Lower leg skin (tissue), 4 donors: ENCODE data around the gene PTPRN2. TPM values are rescaled to one million over a fixed set of nuclear protein-coding genes. Genes with fewer than 3 reads are reported as not detected.

Experiments used
- DNase-seq, 2 donors: peaks; one replicate each; pipeline ENCODE4 v3.0.0-alpha.2; 2019; ENCODE audit warnings: low spot score in 2 of 2
- H3K4me3 ChIP-seq: fragments of 200-600 bp; sonication (generic); 2 replicates; pipeline ENCODE4 v1.5.1; 2017; ENCODE audit warnings: mild to moderate bottlenecking, low read depth; ENCODE audit not compliant: poor library complexity, severe bottlenecking
- POLR2A ChIP-seq, 2 donors: fragments of 450-650 bp; IDR thresholded peaks; one replicate each; pipeline ENCODE4 v1.6.1; 2016 to 2017; ENCODE audit warnings: antibody characterized with exemption in 2 of 2, mild to moderate bottlenecking in 1 of 2, moderate library complexity in 1 of 2
- WGBS, 2 donors: methylation state at CpG; one replicate each; pipeline ENCODE4 v1.1.5; 2018; 5-methylcytosine and 5-hydroxymethylcytosine counted together
- intact Hi-C: fragments of 100-400 bp; cut with DNase I; formaldehyde crosslinking; loops from one replicate; pipeline ENCODE4 v1.15.0; 2023; ENCODE audit warnings: low total_unique reads
- total RNA-seq, 4 donors: library from RNA; depleted of rRNA; stranded (reverse); fragments of >200 nt; gene quantifications; one replicate each; pipeline ENCODE4 v1.1.0, GENCODE V29; 2016
- TF ChIP-seq, protein P1 (sequence below), 3 donors: fragments of 450-650 bp; IDR thresholded peaks; one replicate each; pipeline ENCODE4 v1.5.1; 2016; ENCODE audit warnings: antibody characterized with exemption in 3 of 3, mild to moderate bottlenecking in 3 of 3, moderate library complexity in 2 of 3

Gene PTPRN2
- total RNA-seq, 4 donors from 2014 or later, result 0.11 to 1.6 (median 0.92) TPM

DNA sequence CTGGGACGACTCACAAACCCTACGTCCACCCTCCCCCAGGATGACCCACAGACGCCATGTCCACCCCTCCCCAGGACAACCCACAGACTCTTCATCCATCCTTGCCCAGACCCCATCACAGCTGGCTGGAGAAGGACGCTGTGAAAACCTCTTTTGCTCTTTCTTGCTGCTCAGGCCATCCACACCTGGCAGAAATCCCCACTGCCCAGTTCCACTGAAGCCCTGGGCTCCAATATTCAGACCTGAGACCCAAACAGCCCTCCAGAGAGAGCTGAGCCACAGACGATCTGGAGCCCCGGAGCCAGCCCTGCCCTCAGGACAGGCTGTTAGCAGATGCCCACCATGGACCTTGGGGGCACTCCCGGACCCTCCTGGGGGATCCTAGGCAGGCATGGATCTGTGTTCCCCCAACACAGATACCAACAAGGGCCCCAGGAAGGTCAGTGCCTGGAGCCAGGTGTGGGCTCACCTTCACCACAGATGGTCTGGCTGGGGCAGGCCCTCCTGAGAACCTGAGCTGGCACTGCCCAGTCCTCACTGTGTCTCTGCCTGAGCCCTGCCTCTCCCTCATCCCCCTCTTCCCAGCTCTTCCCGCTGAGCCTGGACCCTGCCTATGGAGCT, 226.2 kb downstream of the PTPRN2 start:
- 77 to 80% methylated on average over 6 to 8 of the region's 8 CpGs for WGBS, 2 donors
- intact Hi-C loops, result no loop called here
- no peak overlapping the region for H3K4me3 ChIP-seq
- DNase-seq, result peak in 1 of 2 donors; percentile 50
- TF ChIP-seq, protein P1, sequence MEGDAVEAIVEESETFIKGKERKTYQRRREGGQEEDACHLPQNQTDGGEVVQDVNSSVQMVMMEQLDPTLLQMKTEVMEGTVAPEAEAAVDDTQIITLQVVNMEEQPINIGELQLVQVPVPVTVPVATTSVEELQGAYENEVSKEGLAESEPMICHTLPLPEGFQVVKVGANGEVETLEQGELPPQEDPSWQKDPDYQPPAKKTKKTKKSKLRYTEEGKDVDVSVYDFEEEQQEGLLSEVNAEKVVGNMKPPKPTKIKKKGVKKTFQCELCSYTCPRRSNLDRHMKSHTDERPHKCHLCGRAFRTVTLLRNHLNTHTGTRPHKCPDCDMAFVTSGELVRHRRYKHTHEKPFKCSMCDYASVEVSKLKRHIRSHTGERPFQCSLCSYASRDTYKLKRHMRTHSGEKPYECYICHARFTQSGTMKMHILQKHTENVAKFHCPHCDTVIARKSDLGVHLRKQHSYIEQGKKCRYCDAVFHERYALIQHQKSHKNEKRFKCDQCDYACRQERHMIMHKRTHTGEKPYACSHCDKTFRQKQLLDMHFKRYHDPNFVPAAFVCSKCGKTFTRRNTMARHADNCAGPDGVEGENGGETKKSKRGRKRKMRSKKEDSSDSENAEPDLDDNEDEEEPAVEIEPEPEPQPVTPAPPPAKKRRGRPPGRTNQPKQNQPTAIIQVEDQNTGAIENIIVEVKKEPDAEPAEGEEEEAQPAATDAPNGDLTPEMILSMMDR (IDR thresholded peaks at IDR 0.05), result no peak
- TF ChIP-seq POLR2A (IDR thresholded peaks at IDR 0.05), result no peak

DNA sequence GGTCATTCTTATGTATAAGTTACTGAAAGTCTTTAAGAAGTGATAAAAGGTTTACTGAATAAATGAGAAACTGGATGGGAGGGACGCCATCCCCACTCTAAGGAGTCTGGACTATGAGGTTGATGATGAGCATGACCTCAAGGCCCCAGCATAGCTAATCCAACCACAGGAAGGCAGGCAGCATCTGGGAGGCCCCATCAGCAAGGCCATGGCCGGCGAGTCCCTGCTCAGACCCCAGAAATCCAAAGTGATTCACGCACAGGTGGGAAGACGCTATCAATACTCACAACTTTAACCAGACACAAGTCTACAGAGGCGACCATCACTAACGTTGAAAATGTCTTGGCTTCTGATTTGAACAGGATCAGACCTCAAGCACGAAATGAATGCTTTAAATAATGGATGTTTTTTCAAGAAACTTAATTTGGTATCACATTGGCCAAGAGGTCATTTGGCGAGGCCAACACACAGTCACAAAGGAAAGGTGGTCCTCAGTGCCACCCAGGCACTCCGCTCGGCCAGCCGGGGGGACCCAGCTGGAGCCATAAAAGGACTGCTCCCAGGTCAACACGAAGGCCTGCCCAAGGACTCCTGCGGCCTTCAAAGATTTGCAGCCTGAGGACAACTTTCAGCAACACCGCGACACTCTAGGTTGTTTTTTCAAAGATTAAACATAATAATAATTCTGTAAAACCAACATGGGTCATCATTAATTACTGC, 228.5 kb downstream of the PTPRN2 start:
- intact Hi-C loops, result no loop called here
- TF ChIP-seq POLR2A (IDR thresholded peaks at IDR 0.05), result no peak
- TF ChIP-seq, protein P1 (IDR thresholded peaks at IDR 0.05), result no peak
- DNase-seq, result peak in 1 of 2 donors; percentile 57
- H3K4me3 ChIP-seq, result no peak overlapping the region
- 85% methylated on average over 16 of the region's 16 CpGs for WGBS, 2 donors

DNA sequence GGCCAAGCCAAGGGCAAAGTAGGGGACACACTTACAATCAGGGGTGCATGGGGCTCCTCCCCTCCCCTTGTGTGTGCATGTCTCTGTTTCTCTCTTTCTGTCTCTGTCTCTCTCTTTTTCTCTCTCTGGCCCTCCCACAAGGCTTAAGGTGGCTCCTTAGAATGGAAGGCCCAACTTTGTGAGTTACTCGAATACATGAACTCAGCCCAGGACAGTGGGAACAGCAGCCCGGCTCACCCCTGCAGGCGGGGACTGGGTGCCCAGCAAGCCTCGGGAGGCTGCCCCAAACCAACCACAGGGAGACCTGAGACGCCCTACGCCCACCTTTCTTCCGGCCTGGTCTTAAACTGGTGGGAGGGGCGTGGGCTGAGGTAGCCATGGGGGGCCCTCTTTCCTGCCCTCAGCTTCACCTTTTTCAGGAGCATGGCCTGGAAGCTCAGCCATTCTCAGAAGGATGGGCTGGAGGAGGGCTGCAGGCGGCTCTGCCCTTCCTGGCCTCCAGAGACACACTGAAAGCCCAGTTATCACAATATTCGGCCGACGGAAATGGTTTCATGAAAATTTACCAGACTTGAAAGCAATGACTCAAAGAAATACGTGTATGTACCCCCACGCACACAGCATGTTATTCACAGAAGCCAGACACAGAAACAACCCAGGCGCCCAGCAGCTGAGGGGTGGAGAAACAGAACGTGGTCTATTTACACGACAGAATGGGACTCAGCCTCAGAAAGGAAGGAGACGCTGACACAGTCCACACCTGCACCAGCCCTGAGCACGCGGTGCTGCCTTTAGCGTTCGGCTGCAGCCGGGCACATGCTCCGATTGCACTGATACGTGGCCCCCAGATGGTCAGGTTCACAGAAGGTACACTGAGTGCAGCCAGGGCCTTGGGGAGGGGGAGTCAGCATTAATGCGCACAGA, 229.5 kb downstream of the PTPRN2 start:
- WGBS, 2 donors, result 88 to 89% methylated on average over 26 of the region's 26 CpGs
- no peak overlapping the region for H3K4me3 ChIP-seq
- intact Hi-C loops, result no loop called here
- peak in 1 of 2 donors; percentile 68 for DNase-seq
- no peak for TF ChIP-seq POLR2A (IDR thresholded peaks at IDR 0.05)
- TF ChIP-seq, protein P1 (IDR thresholded peaks at IDR 0.05), result no peak

- intact Hi-C loops, result no loop called here
- peak in 1 of 2 donors; percentile 75 for DNase-seq
- no peak for TF ChIP-seq POLR2A (IDR thresholded peaks at IDR 0.05)
- TF ChIP-seq, protein P1 (IDR thresholded peaks at IDR 0.05), result no peak
- WGBS, 2 donors, result 90 to 91% methylated on average over 24 to 27 of the region's 30 CpGs
- H3K4me3 ChIP-seq, result no peak overlapping the region
Measured at GRCh38 chr7:158357106-158357897, 230.3 kb downstream of the PTPRN2 start.

DNA sequence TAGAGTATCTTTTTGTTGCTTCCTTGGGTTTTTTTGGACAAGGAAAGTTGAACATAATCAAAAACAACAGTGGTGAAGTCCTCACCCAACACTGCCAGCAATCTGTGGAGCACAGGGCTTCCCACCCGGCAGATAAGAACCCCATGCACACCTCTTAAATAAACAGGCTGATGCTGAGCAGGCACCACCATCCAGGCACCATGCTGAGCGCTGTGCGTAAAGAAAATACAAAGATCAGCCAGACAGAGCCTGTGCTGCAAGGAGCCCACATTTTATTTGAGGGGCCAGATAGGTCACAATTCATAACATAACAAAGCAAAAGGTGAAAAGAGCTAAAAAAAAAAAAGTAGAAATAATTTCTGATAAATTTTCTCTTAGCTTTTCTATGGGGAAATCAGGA, 231.2 kb downstream of the PTPRN2 start:
- 75% methylated on average over 3 of the region's 3 CpGs for WGBS, 2 donors
- no peak for TF ChIP-seq POLR2A (IDR thresholded peaks at IDR 0.05)
- TF ChIP-seq, protein P1 (IDR thresholded peaks at IDR 0.05), result no peak
- DNase-seq, result peak in 1 of 2 donors; percentile 10
- intact Hi-C loops, result no loop called here
- no peak overlapping the region for H3K4me3 ChIP-seq
